GM19438 (cell line): ENCODE measurements around the gene DNAJA4.
"Not testable (repeated sequence)": the region's sequence is repeated elsewhere in the genome, so short reads cannot be mapped to it uniquely, and the experiment has no call there.

Source experiments
- ATAC-seq: cut with Tn5 transposase; IDR thresholded peaks from one replicate; pipeline ENCODE4 v1.9.1; 2021; ENCODE audit warnings: low read depth; ENCODE audit not compliant: unreplicated experiment

Gene DNAJA4

DNA sequence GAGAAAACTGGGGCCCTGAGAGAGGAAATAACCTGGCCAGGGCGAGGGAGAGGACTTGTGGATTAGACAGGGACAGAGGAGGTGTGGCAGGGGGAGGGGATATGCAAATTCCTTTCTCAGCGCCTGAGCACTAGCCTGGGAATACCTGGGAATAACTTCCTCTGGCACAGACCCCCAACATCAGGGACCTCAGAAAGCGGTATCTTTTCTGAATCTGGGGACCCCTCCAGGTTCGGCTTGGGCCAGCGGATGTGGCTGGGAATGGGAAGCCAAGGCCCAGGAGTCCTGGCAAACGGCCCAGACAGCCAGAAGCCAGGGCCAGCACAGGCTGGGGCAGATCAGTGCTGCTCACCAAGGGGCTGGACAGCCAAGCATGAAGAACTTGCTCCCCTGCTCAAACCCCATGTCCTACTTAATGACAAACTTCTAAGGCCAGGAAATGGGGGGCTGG is 20.8 kb upstream of the DNAJA4 start:
- ATAC-seq: no peak

GRCh38 chr15:78244101-78244500 is 20.3 kb upstream of the DNAJA4 start:
- ATAC-seq: no peak

DNA sequence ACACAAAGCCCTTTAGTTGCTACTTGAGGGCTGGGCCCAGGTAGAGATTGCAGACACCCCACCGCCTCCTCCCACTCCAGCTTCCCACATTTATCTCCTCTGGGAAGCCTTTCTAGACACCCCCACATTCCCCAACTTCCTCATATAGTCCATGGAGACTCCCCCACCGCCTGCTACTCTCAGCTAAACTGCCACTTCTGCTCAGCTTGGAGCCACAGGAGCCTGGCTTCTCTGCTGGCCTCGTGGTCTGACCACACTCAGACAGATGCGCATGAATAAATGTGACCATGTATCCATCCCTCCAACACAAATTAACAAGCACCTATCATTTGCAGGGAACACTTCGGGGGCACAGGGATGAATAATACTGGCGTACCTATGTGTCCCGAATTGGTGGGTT is 19.5 kb upstream of the DNAJA4 start:
- no peak for ATAC-seq

- not testable (repeated sequence) for ATAC-seq
These were observed 19.0 kb upstream of the DNAJA4 start for GRCh38 chr15:78245392-78245791.

- not testable (repeated sequence) for ATAC-seq
These were observed 18.3 kb upstream of the DNAJA4 start for GRCh38 chr15:78245976-78246620.

DNA sequence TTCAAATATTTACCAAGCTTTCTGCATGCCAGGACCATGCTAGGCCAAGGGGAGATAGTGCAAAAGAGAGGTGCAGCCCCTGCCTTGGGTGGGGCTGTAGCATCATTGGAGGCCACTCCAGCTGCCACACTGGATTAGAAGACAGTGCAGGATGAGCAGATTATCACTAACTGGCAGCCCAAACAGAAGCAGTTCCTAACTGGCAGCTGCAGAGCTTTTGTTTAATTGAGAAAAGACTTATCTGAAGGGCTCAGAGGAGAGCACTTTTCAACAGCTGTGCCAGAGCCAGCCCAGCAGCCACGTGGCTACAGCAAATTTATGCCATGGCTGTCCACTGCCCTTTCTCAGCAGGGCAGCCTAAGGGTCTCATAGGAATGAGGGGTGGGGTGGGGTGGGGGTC is 16.5 kb upstream of the DNAJA4 start:
- ATAC-seq: no peak

GRCh38 chr15:78249131-78249530 is 15.2 kb upstream of the DNAJA4 start:
- no peak for ATAC-seq

GRCh38 chr15:78251136-78251535 is 13.2 kb upstream of the DNAJA4 start:
- no peak for ATAC-seq

GRCh38 chr15:78255421-78256043 is 8.8 kb upstream of the DNAJA4 start:
- ATAC-seq: no peak

DNA sequence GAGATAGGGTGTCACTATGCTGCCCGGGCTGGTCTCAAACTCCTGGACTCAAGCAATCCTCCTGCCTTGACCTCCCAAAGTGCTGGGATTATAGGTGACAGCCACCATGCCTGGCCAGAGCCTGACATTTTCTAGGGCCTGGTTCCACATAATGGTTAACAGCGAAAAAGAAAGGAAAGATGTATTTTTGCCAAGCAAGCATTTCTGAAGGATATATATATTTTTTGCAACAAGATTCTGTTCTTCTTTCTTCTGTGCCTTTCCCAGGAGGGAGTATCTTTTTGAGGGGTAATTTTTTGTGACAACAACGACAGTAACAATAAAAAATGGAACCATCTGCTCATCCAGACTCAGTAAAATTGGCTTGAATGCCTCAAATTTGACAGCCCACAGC is 8.3 kb upstream of the DNAJA4 start:
- no peak for ATAC-seq

- no peak for ATAC-seq
These were observed 6.7 kb upstream of the DNAJA4 start for GRCh38 chr15:78257681-78258080.

- ATAC-seq: no peak
These were observed 5.1 kb upstream of the DNAJA4 start for GRCh38 chr15:78259232-78259631.

GRCh38 chr15:78260489-78260888 is 3.9 kb upstream of the DNAJA4 start:
- ATAC-seq: no peak

DNA sequence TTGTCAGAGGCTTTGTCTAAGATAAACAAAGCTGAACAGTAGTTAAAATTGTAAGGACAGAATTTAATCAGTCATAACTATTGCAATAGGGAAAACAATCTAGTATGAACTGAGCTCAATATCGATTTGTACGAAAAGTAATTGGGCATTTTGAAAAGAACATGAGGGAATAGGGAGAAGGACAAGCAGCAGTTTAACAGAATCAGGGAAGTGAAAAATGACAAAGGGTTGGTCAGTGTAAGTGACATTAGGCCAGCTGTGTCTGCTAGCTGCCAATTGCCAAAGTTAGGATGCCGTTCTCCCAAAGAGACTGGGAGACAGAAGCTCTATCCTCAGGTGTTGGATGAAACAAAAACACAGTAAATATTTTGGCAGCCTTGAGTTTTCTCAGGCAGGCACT is 3.3 kb upstream of the DNAJA4 start:
- ATAC-seq: no peak

- no peak for ATAC-seq
These were observed 996 bp upstream of the DNAJA4 start for GRCh38 chr15:78263351-78263781.

- ATAC-seq: no peak
These were observed 457 bp upstream of the DNAJA4 start for GRCh38 chr15:78263907-78264303.

- ATAC-seq: no peak
These were observed 737 bp downstream of the DNAJA4 start for GRCh38 chr15:78265137-78265460.

DNA sequence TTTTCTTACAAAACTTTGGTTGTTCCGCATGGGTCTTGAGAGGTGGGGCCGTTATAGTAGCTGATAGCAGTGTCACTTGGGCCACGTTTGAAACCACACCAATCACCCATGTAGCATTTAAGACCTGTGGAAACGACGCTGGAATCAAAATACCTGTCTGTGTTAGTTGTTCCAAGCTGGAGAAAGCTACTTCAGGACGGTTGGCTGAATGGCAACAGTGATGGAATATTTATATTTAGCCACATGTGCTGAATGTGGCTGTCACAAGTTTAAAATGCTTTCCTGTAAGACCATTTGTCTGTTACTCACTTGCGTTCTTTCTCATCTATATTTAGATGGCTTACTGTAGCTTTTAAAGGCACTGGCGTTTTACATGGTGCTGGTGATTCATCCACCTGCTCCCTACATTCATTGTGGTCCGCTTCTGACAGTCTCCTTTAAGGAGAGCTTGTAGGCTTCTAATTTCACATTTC is 1.4 kb downstream of the DNAJA4 start:
- no peak for ATAC-seq

- no peak for ATAC-seq
These were observed 1.9 kb downstream of the DNAJA4 start for GRCh38 chr15:78266229-78266628.

DNA sequence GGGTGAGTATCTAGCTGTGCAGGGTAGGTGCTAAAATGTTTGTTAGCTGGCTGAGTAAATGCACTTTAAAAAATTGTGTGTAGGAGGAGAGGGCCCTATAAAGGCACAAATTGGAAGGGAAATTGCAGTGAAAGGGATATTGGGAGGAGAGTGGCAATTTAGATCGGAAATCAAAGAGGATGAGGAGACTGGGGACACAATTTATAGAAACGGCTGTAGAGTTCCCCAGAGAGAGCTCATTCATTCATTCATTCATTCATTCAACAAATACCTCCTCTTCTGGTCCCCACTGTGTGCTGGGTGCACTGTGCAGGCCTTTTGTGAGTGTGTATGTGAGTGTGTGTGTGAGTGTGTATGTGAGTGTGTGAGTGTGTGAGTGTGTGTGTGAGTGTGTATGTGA is 2.4 kb downstream of the DNAJA4 start:
- no peak for ATAC-seq

- ATAC-seq: no peak
These were observed 8.0 kb downstream of the DNAJA4 start for GRCh38 chr15:78272316-78272715.

- ATAC-seq: no peak
These were observed 8.4 kb downstream of the DNAJA4 start for GRCh38 chr15:78272776-78273175.
